ENCODE data around the gene OR4K17.
"Not testable (repeated sequence)": the region's sequence is repeated elsewhere in the genome, so short reads cannot be mapped to it uniquely, and the experiment has no call there.

OR4K17 gene

GRCh38 chr14:20110438-20110837 lies at the start of gene OR4K17:
Gene OR4K17 (plus strand): TSS chr14:20110739. CDS start chr14:20117500, 6,761 bp downstream.
- no peak for DNase-seq

GRCh38 chr14:20092050-20092449 lies 18.5 kb upstream of the OR4K17 start:
- no peak for DNase-seq

GRCh38 chr14:20093442-20093841 lies 17.1 kb upstream of the OR4K17 start:
- DNase-seq, result no peak

- DNase-seq, result not testable (repeated sequence)
Observed at GRCh38 chr14:20098926-20099770, 11.4 kb upstream of the OR4K17 start.

- no peak for DNase-seq
Observed at GRCh38 chr14:20112321-20112720, 1.8 kb downstream of the OR4K17 start.

GRCh38 chr14:20116748-20117147 lies 6.2 kb downstream of the OR4K17 start:
- DNase-seq, result no peak

GRCh38 chr14:20118795-20119194 lies 8.3 kb downstream of the OR4K17 start:
- no peak for DNase-seq

GRCh38 chr14:20138520-20138919 lies 28.0 kb downstream of the OR4K17 start, which contains the start of gene OR4N5:
Gene OR4N5 (plus strand): TSS chr14:20138820. CDS start chr14:20143736, 4,916 bp downstream.
- no peak for DNase-seq

GRCh38 chr14:20143911-20144310 lies 33.4 kb downstream of the OR4K17 start:
- DNase-seq, result no peak

- DNase-seq, result no peak
Observed at GRCh38 chr14:20144820-20145219, 34.3 kb downstream of the OR4K17 start.

GRCh38 chr14:20164462-20164861 lies 53.9 kb downstream of the OR4K17 start:
- DNase-seq, result no peak

GRCh38 chr14:20167091-20167490 lies 56.6 kb downstream of the OR4K17 start:
- no peak for DNase-seq

GRCh38 chr14:20169852-20170251 lies 59.3 kb downstream of the OR4K17 start:
- not testable (repeated sequence) for DNase-seq
